DOHH2 (cell line): ENCODE measurements around the gene CENPT.

Source experiments
- H3F3A ChIP-seq: fragments of 200-600 bp; sonication (generic), shearing (Covaris generic); 2 replicates; pipeline ENCODE4 v1.6.0; 2016; ENCODE audit warnings: antibody characterized with exemption, mild to moderate bottlenecking; ENCODE audit not compliant: control insufficient read depth, insufficient read depth
- H3K27ac ChIP-seq: fragments of 200-600 bp; sonication (generic); 2 replicates; pipeline ENCODE4 v1.5.1; 2014; ENCODE audit warnings: low read depth, mild to moderate bottlenecking, low read length, moderate library complexity
- H3K27me3 ChIP-seq: fragments of 200-600 bp; sonication (generic); 2 replicates; pipeline ENCODE4 v1.6.1; 2014; ENCODE audit warnings: mild to moderate bottlenecking, low read length, mixed read lengths; ENCODE audit not compliant: control insufficient read depth
- H3K36me3 ChIP-seq: fragments of 200-600 bp; sonication (generic); 2 replicates; pipeline ENCODE4 v1.6.1; 2014; ENCODE audit warnings: mild to moderate bottlenecking, low read length, moderate library complexity, mixed read lengths; ENCODE audit not compliant: control insufficient read depth
- H3K4me1 ChIP-seq: fragments of 200-600 bp; sonication (generic); 2 replicates; pipeline ENCODE4 v1.6.1; 2014; ENCODE audit warnings: mild to moderate bottlenecking, low read length, mixed read lengths; ENCODE audit not compliant: control insufficient read depth
- H3K4me2 ChIP-seq: fragments of 200-600 bp; sonication (generic); 2 replicates; pipeline ENCODE4 v1.6.0; 2014; ENCODE audit warnings: mild to moderate bottlenecking, low read length, moderate library complexity
- H3K4me3 ChIP-seq: fragments of 200-600 bp; sonication (generic); 2 replicates; pipeline ENCODE4 v1.5.1; 2014; ENCODE audit warnings: mild to moderate bottlenecking, low read length, mixed read lengths
- H3K79me2 ChIP-seq: fragments of 200-600 bp; sonication (generic); 2 replicates; pipeline ENCODE4 v1.6.1; 2014; ENCODE audit warnings: mild to moderate bottlenecking, low read length, mixed read lengths; ENCODE audit not compliant: control insufficient read depth
- H3K9me2 ChIP-seq: fragments of 200-600 bp; sonication (generic); replicated peaks from 2 replicates; pipeline ENCODE4 v1.6.1; 2014; ENCODE audit warnings: mild to moderate bottlenecking, low read length, mixed read lengths; ENCODE audit not compliant: control insufficient read depth
- H3K9me3 ChIP-seq: fragments of 200-600 bp; sonication (generic); 2 replicates; pipeline ENCODE4 v1.6.1; 2014; ENCODE audit warnings: antibody characterized with exemption, low read length, mixed read lengths; ENCODE audit not compliant: control insufficient read depth, insufficient read depth
- H4K20me1 ChIP-seq: fragments of 200-600 bp; sonication (generic); 2 replicates; pipeline ENCODE4 v1.6.0; 2014; ENCODE audit warnings: low read depth, mild to moderate bottlenecking, antibody characterized with exemption, low read length, moderate library complexity; ENCODE audit not compliant: control insufficient read depth, insufficient read depth
- CTCF ChIP-seq: fragments of 200-600 bp; sonication (generic); IDR thresholded peaks from one replicate; pipeline ENCODE4 v1.5.1; 2014; ENCODE audit warnings: antibody characterized with exemption, mild to moderate bottlenecking, low read depth, low read length; ENCODE audit not compliant: poor library complexity, severe bottlenecking
- EZH2phosphoT487 ChIP-seq: fragments of 200-600 bp; sonication (generic); IDR thresholded peaks from 2 replicates; pipeline ENCODE4 v1.6.1; 2017; ENCODE audit warnings: borderline replicate concordance, mild to moderate bottlenecking, antibody characterized with exemption, low read length, moderate library complexity, mixed read lengths

CENPT gene

GRCh38 chr16:67846063-67846319 lies 1.5 kb downstream of the CENPT start:
- Histone ChIP-seq H3K4me1 (peaks cover 49% of the 10 kb centered on the region), H3K79me2 (peaks cover 79% of the 10 kb centered on the region), H3K36me3 (peaks cover 25% of the 10 kb centered on the region), H3K9me3 (no peaks in the 10 kb centered on the region), H3K4me3 (peak overlapping the region; percentile 77), H3K27me3 (no peaks in the 10 kb centered on the region), H3F3A (peaks cover 7% of the 10 kb centered on the region; the same call in 1 of the 2 replicates), H4K20me1 (peaks cover 7% of the 10 kb centered on the region), H3K4me2 (peak overlapping the region; percentile 78), H3K27ac (peak overlapping the region; percentile 67), H3K9me2 (no peaks in the 10 kb centered on the region)
- TF ChIP-seq CTCF: no peak
- TF ChIP-seq EZH2phosphoT487: no peak

DNA sequence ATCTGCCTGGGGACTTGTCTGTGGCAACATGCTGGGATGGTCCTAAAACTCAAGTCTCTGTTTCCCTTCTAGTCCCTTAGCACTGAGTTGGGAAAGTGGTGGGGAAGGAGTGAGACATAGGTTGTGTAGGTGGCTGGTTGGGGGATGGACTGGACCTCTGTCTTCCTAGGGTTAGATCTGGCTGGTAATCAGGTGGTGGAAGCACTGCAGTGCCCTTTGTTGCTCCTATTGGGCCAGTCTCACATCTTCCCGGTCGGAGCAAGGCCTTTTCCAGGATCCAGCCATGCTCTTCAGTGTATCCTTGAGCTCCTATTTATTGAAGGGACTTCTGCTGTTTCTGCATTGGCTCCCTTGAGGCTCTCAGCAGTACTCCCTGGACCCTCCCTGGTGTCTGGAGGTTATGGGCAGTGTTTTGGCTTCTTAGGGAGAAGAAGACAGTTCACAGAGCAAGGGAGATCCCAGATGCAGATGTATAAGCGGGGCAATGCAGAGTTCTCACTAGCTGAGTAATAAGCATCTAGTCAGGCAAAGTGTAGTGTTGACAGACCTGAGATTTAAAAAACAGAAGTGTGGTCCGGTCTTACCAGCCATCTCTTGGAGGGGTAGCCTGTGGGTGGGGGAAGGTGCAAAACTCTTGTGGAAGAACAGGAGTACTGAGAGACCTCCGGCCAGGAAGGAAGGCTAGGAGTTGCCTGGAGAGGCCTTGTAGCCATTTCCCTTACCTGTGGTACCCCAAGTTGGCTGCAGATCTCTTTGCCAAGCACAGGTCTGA lies 2.0 kb downstream of the CENPT start:
- Histone ChIP-seq H3K36me3 (peaks cover 25% of the 10 kb centered on the region), H3K27ac (peak overlapping the region; percentile 67), H3K79me2 (peaks cover 74% of the 10 kb centered on the region), H4K20me1 (peaks cover 7% of the 10 kb centered on the region), H3K27me3 (no peaks in the 10 kb centered on the region), H3K4me1 (peaks cover 49% of the 10 kb centered on the region), H3K9me2 (no peaks in the 10 kb centered on the region), H3K4me2 (peak overlapping the region; percentile 78), H3K4me3 (peak overlapping the region; percentile 77), H3K9me3 (no peaks in the 10 kb centered on the region), H3F3A (peaks cover 7% of the 10 kb centered on the region; the same call in 1 of the 2 replicates)
- no peak for TF ChIP-seq CTCF
- TF ChIP-seq EZH2phosphoT487: no peak

DNA sequence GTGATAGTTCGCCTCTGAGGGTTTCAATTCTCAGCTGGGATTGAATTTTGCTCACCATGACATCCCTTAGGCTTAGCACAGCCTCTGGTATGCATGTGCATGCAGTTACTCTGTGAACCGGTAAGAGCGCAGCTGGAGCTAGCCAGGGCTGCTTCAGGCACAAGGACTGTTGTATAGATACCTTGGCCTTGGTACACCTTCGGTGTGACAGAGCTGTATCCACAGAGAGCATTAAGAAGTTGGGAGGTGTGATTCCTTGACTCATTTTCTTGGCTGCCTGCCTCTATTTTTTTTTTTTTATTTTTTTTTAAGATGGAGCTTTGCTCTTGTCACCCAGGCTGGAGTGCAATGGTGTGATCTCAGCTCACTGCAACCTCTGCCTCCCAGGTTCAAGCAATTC lies 3.0 kb downstream of the CENPT start:
- Histone ChIP-seq H3K9me3 (no peaks in the 10 kb centered on the region), H3K36me3 (peaks cover 22% of the 10 kb centered on the region), H3K9me2 (no peaks in the 10 kb centered on the region), H3K4me3 (peak overlapping the region; percentile 95), H4K20me1 (peaks cover 7% of the 10 kb centered on the region), H3K27me3 (no peaks in the 10 kb centered on the region), H3K27ac (no peak overlapping the region), H3K4me2 (peak overlapping the region; percentile 78), H3K79me2 (peaks cover 65% of the 10 kb centered on the region), H3F3A (peaks cover 7% of the 10 kb centered on the region; the same call in 1 of the 2 replicates), H3K4me1 (peaks cover 49% of the 10 kb centered on the region)
- TF ChIP-seq EZH2phosphoT487 (no peak), CTCF (no peak)
